B cell (primary cell): ENCODE measurements around the gene TCEANC.

Source experiments
- CTCF ChIP-seq: fragments of 200-600 bp; IDR thresholded peaks from one replicate; pipeline ENCODE4 v1.8.0; 2022; ENCODE audit warnings: antibody characterized with exemption, mild to moderate bottlenecking
- EZH2 ChIP-seq: IDR thresholded peaks from 2 replicates; pipeline ENCODE4 v1.6.1; 2012; ENCODE audit warnings: borderline replicate concordance, low read depth, mild to moderate bottlenecking, moderate library complexity, low read length; ENCODE audit not compliant: insufficient read depth, poor library complexity, severe bottlenecking

GRCh38 chrX:13711141-13711540 lies 58.2 kb downstream of the TCEANC start:
- TF ChIP-seq CTCF = no peak
- no peak for TF ChIP-seq EZH2
